ENCODE results near the gene PLTP.

DNA sequence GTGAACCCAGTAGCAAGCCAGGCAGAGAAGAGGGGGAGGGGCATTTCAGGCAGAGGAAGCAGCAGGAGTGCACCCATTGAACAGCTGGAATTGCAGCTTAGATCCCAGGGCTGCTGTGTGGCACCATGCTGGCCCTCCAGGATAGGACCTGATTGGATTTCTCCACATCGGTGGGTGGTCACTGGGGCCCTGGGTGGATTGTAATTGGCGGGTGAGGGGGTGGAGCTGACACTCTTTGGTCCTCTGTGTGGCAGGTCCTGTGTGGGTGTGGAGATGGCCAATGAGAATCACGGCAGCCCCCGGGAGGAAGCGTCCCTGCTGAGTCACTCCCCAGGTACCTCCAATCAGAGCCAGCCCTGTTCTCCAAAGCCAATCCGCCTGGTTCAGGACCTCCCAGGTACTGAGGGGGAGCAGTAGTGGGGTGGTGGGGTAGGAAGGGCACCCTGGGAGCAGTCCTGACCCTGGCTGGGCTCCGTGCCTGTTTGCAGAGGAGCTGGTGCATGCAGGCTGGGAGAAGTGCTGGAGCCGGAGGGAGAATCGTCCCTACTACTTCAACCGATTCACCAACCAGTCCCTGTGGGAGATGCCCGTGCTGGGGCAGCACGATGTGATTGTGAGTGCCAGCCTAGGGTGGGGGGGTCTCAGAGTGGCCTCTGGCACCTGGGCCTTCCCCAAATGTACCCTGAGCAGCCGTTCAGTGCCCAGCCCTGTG lies 26.9 kb upstream of the PLTP start:
- TF ChIP-seq, protein P1, sequence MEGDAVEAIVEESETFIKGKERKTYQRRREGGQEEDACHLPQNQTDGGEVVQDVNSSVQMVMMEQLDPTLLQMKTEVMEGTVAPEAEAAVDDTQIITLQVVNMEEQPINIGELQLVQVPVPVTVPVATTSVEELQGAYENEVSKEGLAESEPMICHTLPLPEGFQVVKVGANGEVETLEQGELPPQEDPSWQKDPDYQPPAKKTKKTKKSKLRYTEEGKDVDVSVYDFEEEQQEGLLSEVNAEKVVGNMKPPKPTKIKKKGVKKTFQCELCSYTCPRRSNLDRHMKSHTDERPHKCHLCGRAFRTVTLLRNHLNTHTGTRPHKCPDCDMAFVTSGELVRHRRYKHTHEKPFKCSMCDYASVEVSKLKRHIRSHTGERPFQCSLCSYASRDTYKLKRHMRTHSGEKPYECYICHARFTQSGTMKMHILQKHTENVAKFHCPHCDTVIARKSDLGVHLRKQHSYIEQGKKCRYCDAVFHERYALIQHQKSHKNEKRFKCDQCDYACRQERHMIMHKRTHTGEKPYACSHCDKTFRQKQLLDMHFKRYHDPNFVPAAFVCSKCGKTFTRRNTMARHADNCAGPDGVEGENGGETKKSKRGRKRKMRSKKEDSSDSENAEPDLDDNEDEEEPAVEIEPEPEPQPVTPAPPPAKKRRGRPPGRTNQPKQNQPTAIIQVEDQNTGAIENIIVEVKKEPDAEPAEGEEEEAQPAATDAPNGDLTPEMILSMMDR (IDR thresholded peaks at IDR 0.05): no peak
- TF ChIP-seq POLR2AphosphoS5 (IDR thresholded peaks at IDR 0.05; ENCODE audit: low read depth, low read length) (no peak), TCF7L2 (IDR thresholded peaks at IDR 0.05; ENCODE audit: low read depth, low read length) (no peak), SIN3A (IDR thresholded peaks at IDR 0.05; ENCODE audit: borderline replicate concordance, insufficient read depth, low read depth, low read length) (no peak)
- TF ChIP-seq, protein P2, sequence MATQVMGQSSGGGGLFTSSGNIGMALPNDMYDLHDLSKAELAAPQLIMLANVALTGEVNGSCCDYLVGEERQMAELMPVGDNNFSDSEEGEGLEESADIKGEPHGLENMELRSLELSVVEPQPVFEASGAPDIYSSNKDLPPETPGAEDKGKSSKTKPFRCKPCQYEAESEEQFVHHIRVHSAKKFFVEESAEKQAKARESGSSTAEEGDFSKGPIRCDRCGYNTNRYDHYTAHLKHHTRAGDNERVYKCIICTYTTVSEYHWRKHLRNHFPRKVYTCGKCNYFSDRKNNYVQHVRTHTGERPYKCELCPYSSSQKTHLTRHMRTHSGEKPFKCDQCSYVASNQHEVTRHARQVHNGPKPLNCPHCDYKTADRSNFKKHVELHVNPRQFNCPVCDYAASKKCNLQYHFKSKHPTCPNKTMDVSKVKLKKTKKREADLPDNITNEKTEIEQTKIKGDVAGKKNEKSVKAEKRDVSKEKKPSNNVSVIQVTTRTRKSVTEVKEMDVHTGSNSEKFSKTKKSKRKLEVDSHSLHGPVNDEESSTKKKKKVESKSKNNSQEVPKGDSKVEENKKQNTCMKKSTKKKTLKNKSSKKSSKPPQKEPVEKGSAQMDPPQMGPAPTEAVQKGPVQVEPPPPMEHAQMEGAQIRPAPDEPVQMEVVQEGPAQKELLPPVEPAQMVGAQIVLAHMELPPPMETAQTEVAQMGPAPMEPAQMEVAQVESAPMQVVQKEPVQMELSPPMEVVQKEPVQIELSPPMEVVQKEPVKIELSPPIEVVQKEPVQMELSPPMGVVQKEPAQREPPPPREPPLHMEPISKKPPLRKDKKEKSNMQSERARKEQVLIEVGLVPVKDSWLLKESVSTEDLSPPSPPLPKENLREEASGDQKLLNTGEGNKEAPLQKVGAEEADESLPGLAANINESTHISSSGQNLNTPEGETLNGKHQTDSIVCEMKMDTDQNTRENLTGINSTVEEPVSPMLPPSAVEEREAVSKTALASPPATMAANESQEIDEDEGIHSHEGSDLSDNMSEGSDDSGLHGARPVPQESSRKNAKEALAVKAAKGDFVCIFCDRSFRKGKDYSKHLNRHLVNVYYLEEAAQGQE (IDR thresholded peaks at IDR 0.05; ENCODE audit: insufficient read depth in 1 of 2, low read depth in 2 of 2, low read length in 1 of 2): no peak

All from Panc1 (cell line).